Gastrocnemius medialis (tissue), 4 donors: ENCODE measurements around the gene PLXNA2. TPM values are rescaled to one million over a fixed set of nuclear protein-coding genes. Genes with fewer than 3 reads are reported as not detected.

Experiments
- ATAC-seq, 2 donors: fragments of 150-250 bp; one replicate each; pipeline ENCODE4 v1.9.1; 2016
- DNase-seq, 2 donors: peaks; one replicate each; pipeline ENCODE4 v3.0.0-alpha.2; 2019
- H3K27ac ChIP-seq, 4 donors: fragments of 200-600 bp; sonication (generic); 1 replicate in 1 of 4; 2 replicates in 3 of 4; pipeline ENCODE4 v1.5.1; 2016 to 2018; ENCODE audit warnings: mild to moderate bottlenecking in 2 of 4, moderate library complexity in 1 of 4
- H3K27me3 ChIP-seq, 3 donors: fragments of 200-600 bp; sonication (generic) in 2 of 3; 1 replicate in 1 of 3; 2 replicates in 2 of 3; pipeline versions ENCODE4 v1.5.1 to v1.6.0; 2016 to 2019; ENCODE audit warnings: mild to moderate bottlenecking in 1 of 3, moderate library complexity in 1 of 3
- H3K36me3 ChIP-seq, 2 donors: fragments of 200-600 bp; sonication (generic) in 1 of 2; one replicate each; pipeline ENCODE4 v1.5.1; 2017 to 2018
- H3K4me1 ChIP-seq, 2 donors: fragments of 200-600 bp; sonication (generic) in 1 of 2; one replicate each; pipeline ENCODE4 v1.5.1; 2016 to 2017; ENCODE audit warnings: mild to moderate bottlenecking in 2 of 2
- H3K4me3 ChIP-seq, 4 donors: fragments of 200-600 bp; sonication (generic) in 3 of 4; 1 replicate in 1 of 4; 2 replicates in 3 of 4; pipeline ENCODE4 v1.5.1; 2016 to 2019; ENCODE audit warnings: mild to moderate bottlenecking in 2 of 4
- H3K9me3 ChIP-seq, 3 donors: fragments of 200-600 bp; sonication (generic) in 2 of 3; 1 replicate in 1 of 3; 2 replicates in 2 of 3; pipeline ENCODE4 v1.5.1; 2016 to 2019
- CTCF ChIP-seq, 5 experiments: fragments of 450-650 bp in 3 of 5; fragments of 200-600 bp in 2 of 5; sonication (generic) in 2 of 5; IDR thresholded peaks in 4 of 5; conservative IDR thresholded peaks in 1 of 5; 1 replicate in 4 of 5; 2 replicates in 1 of 5; pipeline ENCODE4 v1.5.1; 2016 to 2019; ENCODE audit warnings: antibody characterized with exemption in 5 of 5, mild to moderate bottlenecking in 3 of 5, moderate library complexity in 3 of 5
- POLR2A ChIP-seq, 2 donors: fragments of 450-650 bp; IDR thresholded peaks; one replicate each; pipeline ENCODE4 v1.6.1; 2017; ENCODE audit warnings: antibody characterized with exemption in 2 of 2, mild to moderate bottlenecking in 2 of 2, moderate library complexity in 2 of 2
- in situ Hi-C, 4 donors: fragments of 200-750 bp; cut with MboI; loops; one replicate each; pipeline versions ENCODE4 v1.15.0 to v1.8.0; 2017; ENCODE audit warnings: low sequenced_read_pairs in 4 of 4
- intact Hi-C: fragments of 100-400 bp; cut with DNase I; formaldehyde crosslinking; loops from one replicate; pipeline ENCODE4 v1.15.1; 2023; ENCODE audit warnings: low total_unique reads
- total RNA-seq, 4 donors: library from RNA; depleted of rRNA; stranded (reverse); fragments of >200 nt; gene quantifications; one replicate each; pipeline versions ENCODE4 v1.1.0 to v1.2.3, GENCODE V29; 2016

PLXNA2 gene
- total RNA-seq, 4 donors from 2014 or later = 12.4 to 20.0 (median 16.2) TPM

GRCh38 chr1:207991583-207992026 is 252.6 kb downstream of the PLXNA2 start:
- no peak for DNase-seq

DNA sequence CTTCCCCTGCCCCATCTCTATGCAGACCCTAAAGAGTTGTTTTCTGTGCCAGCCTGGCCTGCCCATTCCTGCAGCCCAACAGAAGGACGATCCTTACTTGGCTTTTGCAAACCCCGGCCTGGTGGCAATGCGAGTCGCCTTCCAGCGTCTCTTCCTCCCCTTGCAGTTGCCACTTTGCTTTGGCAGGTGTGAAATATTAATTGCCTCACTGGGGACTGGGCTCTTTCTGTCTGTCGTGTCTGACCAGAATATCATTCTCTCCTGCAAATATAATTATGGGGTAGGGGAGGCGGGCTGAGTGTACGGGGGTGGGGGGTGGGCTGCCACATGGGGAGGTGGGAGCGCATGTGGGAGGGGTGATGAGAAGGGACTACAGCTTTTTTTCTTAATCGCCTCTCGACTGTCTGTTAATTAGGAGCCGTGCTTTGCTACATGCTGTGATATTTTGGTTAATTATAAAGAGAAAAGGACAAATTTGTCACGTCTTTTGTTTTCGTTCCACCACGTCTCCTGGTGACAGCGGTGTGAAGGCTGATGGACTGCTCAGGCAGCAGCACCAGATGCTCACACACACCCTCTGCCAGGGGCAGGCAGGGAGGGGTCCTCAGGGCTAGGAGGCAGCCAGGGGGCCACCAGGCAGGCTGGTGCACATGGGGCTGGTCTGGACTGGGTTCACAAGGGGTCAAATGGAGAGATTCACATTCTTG is 253.2 kb downstream of the PLXNA2 start:
- Histone ChIP-seq H3K36me3 (no peaks in the 10 kb centered on the region), H3K4me3 (no peak overlapping the region), H3K27me3 (peaks cover 0 to 3% (median 0%) of the 10 kb centered on the region in 3 donors), H3K9me3 (no peaks in the 10 kb centered on the region), H3K4me1 (no peaks in the 10 kb centered on the region), H3K27ac (no peak overlapping the region)
- in situ Hi-C loops (no loop called here), intact Hi-C loops (no loop called here)
- DNase-seq = no peak
- TF ChIP-seq POLR2A (IDR thresholded peaks at IDR 0.05) = no peak
- TF ChIP-seq CTCF (IDR thresholded peaks at IDR 0.05 in 4 of 5, conservative IDR thresholded peaks at IDR 0.05 in 1 of 5) = no peak
- no peak for ATAC-seq

More at GRCh38 chr1:207991583-207992026, 252.6 kb downstream of the PLXNA2 start:
- Histone ChIP-seq H3K4me1 (no peaks in the 10 kb centered on the region), H3K9me3 (no peaks in the 10 kb centered on the region), H3K36me3 (no peaks in the 10 kb centered on the region), H3K27me3 (peaks cover 0 to 3% (median 0%) of the 10 kb centered on the region in 3 donors), H3K4me3 (no peak overlapping the region), H3K27ac (no peak overlapping the region)
- intact Hi-C loops = no loop called here
- in situ Hi-C loops = no loop called here
- TF ChIP-seq CTCF (IDR thresholded peaks at IDR 0.05 in 4 of 5, conservative IDR thresholded peaks at IDR 0.05 in 1 of 5) = no peak
- TF ChIP-seq POLR2A (IDR thresholded peaks at IDR 0.05) = no peak
- ATAC-seq = no peak

DNA sequence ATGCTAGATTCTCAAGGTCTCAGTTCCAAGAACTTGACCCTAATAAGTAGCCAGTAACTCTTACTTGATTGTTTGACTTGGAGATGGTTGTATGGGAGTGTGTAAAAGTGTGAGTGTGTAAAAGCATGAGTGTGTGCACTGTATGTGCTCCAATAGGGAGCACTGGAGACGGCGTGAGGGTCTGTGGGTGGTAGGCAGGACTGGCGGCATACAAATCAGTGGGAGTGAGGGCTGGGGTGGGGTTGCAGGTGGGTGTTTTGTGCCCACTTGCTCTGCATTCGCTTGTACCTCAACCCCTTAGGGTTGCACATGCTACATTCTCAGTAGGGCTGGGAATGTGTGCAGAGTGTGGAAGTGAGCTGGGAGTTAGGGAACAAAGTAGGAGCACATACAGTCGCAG is 253.7 kb downstream of the PLXNA2 start:
- Histone ChIP-seq H3K27ac (no peak overlapping the region), H3K9me3 (no peaks in the 10 kb centered on the region), H3K36me3 (no peaks in the 10 kb centered on the region), H3K4me1 (no peaks in the 10 kb centered on the region), H3K27me3 (peaks cover 0 to 3% (median 0%) of the 10 kb centered on the region in 3 donors), H3K4me3 (no peak overlapping the region)
- no peak for TF ChIP-seq POLR2A (IDR thresholded peaks at IDR 0.05)
- no peak for ATAC-seq
- no peak for DNase-seq
- intact Hi-C loops (no loop called here), in situ Hi-C loops (no loop called here)

DNA sequence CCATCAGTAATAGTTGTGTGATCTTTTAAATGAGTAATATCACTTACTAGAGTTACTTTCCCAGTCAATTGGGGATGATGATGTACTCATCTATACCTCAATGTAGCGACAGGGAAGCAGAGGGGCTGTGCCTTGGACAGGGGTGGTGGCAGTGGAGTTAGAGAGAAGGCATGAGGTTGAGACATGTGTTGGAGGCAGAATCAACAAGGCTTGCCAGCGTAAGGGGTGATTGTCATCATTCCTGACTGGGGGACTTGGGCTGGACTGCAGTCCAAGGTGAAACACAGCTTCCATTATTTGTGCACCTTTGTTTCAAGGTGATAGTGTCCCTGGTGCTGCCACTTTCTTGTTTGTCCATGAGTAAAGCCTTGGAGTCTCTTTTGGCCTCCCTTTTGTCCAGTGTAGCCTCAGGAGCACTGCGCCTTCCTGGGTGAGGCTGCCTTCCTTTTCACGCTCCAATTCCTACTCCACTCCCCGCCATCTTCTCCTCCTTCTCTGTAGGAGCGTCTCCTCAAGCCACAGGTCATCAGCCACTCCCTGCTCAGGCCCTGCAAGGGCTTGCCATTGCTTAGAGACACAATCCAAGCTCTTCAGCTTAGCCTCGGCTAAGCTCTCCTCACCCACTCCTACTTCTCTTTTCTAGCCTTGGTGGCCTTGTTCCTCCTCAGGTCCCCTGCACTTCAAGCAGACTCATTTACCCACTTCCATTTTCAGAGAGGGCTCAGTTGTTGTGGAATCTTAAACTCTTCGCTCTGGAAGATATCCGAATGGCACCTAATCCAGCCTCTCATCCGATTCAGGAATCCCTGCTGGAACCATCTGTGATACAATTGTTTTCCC is 255.6 kb downstream of the PLXNA2 start:
- DNase-seq (no peak), ATAC-seq (no peak)
- in situ Hi-C loops (no loop called here), intact Hi-C loops (no loop called here)
- TF ChIP-seq POLR2A (IDR thresholded peaks at IDR 0.05) (no peak), CTCF (IDR thresholded peaks at IDR 0.05 in 4 of 5, conservative IDR thresholded peaks at IDR 0.05 in 1 of 5) (no peak)
- Histone ChIP-seq H3K4me3 (no peak overlapping the region), H3K36me3 (no peaks in the 10 kb centered on the region), H3K27me3 (peaks cover 0 to 3% (median 0%) of the 10 kb centered on the region in 3 donors), H3K4me1 (no peaks in the 10 kb centered on the region), H3K9me3 (no peaks in the 10 kb centered on the region), H3K27ac (no peak overlapping the region)

- H3K4me3 ChIP-seq = no peak overlapping the region
- no peak for DNase-seq
- H3K27me3 ChIP-seq = peaks cover 0 to 3% (median 0%) of the 10 kb centered on the region in 3 donors
- no peaks in the 10 kb centered on the region for H3K36me3 ChIP-seq
- H3K27ac ChIP-seq = no peak overlapping the region
- no peaks in the 10 kb centered on the region for H3K9me3 ChIP-seq
- ATAC-seq = no peak
- no peak for TF ChIP-seq CTCF (IDR thresholded peaks at IDR 0.05 in 4 of 5, conservative IDR thresholded peaks at IDR 0.05 in 1 of 5)
- no peak for TF ChIP-seq POLR2A (IDR thresholded peaks at IDR 0.05)
- intact Hi-C loops (no loop called here), in situ Hi-C loops (no loop called here)
- no peaks in the 10 kb centered on the region for H3K4me1 ChIP-seq
Observed at GRCh38 chr1:207987164-207987563, 257.0 kb downstream of the PLXNA2 start.
